SIG-M5 treated with dmso at 0.1 percent for 504 hours (cell line): ENCODE measurements around the gene TAF6.

ENCODE experiments used
- DNase-seq: peaks from one replicate; lab custom pipeline; 2025; ENCODE audit not compliant: unreplicated experiment; lab: John Stamatoyannopoulos, UW

The TAF6 gene

GRCh38 chr7:100119072-100119969, at the start of gene TAF6, which contains the start of gene CNPY4:
Gene TAF6 (minus strand): TSS chr7:100119358. CDS start chr7:100114209, 5,149 bp downstream.
Gene CNPY4 (plus strand): TSS chr7:100119634. CDS start chr7:100119745, 111 bp downstream.
- peak; percentile 93 for DNase-seq

- no peak for DNase-seq
These were observed 48.8 kb upstream of the TAF6 start for GRCh38 chr7:100167912-100168323.

DNA sequence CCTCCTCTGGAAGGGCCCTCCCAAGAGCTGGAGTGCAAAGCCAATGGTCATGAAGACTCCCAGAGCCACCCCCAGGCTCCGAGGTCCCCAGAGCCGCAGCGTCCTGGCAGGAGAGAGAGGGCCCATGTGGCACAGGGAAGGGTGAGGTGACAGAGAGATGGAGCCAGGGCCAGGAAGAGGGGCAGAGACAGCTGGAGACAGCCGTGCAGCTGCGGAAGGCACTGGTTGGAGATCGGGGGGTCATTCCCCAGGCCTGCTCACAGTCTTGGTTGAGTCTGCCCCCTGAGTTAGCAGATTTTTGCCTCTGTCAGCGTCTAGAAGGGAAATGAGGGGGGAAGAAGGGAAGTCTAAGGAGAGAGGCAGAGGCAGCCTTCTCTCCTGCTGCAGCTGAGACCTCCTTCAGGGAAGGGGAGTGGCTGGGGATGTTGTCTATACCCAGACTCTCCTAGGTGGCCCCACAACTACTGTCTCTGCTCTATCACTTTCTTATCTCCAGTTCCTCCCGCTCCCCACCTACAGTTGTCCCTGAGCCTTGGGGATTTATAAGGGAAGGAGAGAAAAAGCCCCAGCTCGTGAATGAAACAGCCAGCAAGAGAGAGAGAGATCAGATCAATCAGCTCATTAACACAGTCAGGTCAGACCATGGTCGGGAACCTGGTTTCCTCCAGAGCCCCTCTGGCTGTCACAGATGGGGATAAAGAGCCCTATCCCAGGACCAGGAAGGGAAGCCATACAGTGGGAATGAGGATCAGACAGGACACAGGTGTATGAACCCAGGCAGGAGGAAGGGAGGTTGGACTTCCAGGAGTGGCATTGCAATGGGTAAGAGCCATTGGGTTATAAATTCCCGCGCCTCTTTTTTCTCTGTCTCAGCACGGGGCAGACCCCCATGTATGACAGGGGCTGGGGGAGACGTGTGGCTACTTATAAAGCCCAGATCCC, 48.1 kb upstream of the TAF6 start:
- DNase-seq = no peak

DNA sequence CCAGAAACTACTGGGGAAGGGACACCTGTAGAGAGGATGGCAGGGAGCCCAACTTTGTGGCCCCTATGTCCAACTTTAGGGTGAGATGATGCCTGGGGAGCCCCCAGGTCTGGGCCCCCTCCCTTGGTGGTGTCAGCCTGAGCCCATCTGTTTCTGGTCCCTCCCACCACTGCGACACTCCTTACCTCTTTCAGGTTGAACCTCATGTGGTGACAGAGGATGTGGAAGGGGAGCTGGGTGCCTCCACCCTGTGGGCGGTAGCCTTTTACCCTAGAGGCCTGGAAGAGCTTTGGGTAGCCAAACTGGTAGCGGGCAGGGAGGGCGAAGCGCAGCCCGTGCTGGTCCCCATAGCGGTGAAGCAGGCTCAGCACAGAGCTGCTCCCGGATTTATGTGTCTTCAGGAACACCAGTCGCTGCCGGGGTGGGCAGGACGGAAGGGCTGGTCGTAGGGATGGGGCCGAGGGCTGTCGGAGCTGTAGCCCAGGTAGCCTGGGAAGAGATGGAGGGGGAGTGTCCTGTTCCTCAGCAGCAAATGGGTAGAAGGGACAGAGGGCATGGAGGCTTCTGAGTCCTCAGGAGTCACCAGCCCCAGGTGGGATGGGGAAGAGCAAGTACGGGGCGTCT, 47.3 kb upstream of the TAF6 start:
- no peak for DNase-seq

- no peak for DNase-seq
These were observed 44.7 kb upstream of the TAF6 start for GRCh38 chr7:100163871-100164270.

DNA sequence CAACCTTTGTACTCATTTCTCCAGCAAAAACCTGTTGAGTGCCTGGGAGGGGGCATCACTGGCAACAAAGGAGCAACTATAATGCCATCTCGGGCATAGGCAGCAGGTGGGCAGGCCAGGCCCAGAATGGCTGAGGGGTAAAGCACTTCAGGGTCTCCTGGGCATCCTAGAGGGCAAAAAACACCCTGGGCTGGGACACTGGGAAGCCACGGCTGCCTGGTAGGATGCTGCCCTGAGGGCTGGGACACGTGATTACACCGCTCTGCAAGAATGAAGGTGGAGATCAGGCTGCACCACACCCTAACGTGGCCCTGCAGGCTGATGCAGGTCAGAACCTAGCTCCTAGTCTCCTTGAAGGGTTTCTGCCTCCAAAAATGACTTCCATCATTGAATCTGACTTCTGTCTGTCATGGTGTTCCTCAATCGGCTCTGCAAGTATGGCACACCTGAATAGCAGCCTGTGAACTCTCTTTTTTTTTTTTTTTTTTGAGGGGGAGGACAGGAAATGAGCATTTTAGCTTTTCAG, 43.9 kb upstream of the TAF6 start:
- DNase-seq = peak; percentile 33

- DNase-seq = no peak
These were observed 40.9 kb upstream of the TAF6 start for GRCh38 chr7:100160067-100160466.

DNA sequence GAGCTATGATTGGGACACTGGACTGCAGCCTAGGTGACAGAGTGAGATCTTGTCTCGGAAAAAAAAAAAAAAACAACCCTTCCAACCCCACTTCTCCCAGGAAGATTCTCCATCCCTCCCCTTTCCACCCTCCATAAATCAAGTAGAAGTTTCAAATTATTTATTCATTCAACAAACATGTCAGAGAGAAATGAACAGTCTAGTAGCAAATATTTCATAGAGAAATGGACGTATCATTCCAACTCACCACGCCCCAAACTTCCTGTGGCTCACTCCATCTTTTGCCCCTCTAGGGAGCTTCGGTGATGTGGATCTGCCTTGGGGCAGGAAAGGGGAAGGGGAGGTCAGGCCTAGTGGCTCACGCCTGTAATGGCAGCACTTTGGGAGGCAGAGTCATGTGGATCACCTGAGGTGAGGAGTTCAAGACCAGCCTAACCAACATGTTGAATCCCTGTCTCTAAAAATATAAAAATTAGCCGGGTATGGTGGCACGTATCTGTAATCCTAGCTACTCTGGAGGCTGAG, 40.0 kb upstream of the TAF6 start:
- DNase-seq = no peak

GRCh38 chr7:100158229-100159098, 39.3 kb upstream of the TAF6 start, which contains the start of gene TRAPPC14:
Gene TRAPPC14 (minus strand): TSS chr7:100158723. CDS start chr7:100158499, 224 bp downstream.
- DNase-seq = peak; percentile 75

- peak; percentile 38 for DNase-seq
These were observed 38.4 kb upstream of the TAF6 start for GRCh38 chr7:100157334-100158228.

DNA sequence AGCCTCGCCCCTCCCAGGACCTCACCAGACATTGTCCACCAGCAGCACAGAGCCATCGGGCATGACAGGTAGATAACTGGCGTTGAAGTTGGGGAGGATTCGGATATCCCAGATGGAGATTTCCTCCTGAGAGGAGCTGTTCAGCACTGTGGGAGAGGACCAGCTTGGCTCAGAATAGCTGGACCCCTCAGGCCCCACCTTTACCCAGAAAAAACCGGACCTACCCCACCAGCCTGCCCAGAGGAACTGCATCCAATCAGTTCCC, 37.8 kb upstream of the TAF6 start:
- DNase-seq = no peak

DNA sequence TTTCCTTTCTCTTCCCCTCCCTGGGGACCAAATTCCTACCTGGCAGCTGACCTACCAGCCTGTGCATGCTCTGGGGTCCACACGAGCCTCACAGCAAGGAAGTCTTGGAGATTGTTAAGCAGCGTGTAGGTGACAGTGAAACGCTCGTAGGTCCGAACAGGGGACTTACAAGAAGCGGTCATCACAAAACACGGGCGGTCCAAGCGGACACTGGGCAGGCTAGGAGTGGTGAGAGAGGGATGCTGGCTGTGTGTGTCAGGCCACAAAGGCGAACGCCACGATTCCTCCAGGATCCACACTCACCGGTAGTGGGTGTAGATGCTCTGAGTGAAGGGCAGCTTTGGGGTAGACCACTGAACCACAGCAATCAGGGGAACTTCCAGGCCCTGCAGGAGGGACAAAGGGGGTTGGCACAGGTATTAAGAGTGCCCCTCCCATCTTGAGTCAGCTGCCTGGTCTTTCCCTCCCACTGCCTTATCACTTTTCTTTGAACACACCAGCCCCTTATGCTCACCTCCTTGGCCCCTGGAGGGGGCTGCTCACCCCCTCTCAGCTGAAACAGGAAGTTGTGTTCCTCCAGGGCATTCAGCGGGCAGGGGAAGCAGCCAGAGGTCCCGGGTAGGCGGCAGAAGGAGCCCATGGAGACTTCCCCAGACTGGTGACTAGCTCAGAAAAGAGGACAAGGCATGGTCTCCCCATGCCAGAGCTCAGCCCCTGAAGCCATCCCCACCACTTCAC, 37.3 kb upstream of the TAF6 start:
- DNase-seq = no peak

DNA sequence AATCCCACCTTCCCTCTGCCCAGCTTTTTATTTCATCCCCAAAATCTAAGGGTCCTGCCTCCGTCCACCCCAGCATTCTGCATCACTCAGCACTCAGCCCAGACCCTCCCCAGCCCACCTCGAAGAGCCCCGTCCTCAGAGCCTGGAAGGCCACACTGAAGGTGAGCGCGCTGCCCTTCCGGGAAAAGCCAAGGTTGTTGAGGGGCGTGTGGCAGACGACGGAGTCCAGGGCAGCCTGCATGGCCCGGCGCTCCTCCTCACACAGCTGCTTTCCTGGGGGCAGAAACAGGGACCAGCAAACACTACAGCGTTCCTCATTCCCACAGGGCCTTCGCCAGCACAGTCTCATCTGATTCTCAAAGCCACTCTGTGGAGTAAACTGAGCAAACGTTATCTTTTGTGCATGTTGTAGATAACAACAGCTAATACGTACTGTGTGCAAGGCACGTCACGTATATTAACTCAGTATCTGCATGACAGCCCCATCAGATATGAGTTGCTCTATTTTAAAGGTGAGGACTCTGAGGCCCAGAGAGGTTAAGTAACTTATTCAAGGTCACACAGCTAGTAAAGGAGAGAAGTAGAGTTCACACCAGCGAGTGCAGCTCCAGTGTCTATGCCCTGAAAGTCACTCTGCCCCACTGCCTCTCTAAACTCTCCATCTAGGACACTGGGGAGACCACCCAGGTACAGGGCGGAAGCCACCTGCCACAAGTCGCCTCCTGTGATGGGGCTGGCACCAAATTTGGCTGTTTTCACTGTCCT, 36.6 kb upstream of the TAF6 start:
- no peak for DNase-seq

DNA sequence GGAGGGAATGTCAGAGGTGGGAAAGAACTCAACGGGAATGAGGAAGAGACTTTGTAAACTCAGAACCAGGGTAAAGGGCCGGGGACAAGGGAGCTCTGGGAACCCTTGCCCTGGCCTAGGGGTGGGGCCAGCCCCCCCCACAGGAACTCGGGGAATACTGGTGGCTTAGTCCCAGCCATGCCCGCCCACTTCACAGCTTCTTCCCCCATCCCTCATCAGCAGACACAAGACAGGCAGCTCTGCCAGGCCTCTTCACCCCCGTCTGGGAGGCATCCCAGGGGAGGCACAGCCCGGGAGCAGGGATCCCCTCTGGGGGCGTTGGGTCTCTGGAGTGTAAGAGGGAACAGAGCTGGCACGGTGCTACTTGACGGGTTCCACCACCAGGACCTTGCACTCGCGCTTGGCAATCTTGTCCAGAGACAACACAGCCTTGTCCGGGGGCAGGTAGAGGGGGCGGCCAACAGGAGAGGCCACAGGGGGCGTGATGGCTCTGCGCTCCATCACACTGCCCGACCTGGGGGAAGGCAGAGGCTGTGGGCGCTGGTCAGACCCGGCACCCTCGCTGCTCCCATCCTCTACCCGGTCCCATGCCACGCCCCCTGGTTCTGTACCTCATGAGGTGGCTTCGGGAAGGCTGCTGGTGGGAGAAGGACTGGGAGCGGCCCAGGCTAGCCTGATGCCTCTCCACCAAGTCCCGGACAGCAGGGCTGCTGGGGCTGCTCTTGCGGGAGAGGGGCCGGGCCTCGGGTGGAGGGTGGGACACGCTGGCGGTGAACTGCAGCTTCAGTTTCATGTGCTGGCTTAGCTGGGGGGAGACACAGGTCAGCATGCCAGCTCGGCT, 35.7 kb upstream of the TAF6 start:
- no peak for DNase-seq

DNA sequence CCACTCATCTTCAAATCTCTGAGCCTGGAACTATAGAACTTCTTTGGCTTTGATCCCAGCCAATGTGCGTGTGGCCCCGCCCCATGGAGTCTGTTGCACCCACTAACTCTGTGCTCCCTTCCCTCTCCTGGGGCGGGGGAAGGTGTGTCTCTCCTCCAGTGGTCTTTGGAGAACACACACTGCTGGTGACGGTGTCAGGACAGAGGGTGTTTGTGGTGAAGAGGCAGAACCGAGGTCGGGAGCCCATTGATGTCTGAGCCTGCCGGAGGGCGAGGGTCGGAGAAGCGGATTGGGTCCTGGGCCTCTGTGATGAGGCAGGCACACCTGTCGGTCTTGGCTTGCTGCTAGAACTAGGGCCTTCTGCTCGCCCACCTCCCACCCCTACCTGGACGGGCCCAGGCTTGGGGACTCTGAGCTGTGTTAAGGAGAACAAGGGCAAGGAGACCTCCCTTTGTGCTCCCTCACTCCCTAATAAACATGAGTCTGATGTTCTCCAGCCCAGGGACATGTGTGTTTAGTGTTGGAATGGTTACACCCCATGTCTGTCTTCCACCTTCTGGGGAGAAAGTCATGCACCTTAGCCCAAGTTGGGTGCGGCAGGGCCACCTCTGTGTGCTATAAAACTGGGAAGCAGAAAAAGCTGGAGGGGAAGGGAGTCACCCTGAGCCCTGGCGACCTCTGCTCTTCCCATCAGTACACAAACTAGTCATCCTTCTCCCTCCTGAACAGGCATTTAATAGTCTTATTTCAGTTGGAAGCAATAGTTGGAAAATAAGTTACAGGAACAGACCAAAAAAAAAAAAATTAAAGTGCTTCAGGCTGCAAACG, 34.8 kb upstream of the TAF6 start:
- DNase-seq = no peak
